K562 (cell line): Measurements from ENCODE around the gene HBG1. TPM values are rescaled to one million over a fixed set of nuclear protein-coding genes. Genes with fewer than 3 reads are reported as not detected.
A peak's percentile ranks its signal among the peaks of the same experiment; 100 is the strongest.

Source experiments
- ASH1L ChIP-seq: fragments of 450-650 bp; IDR thresholded peaks from 2 replicates; pipeline ENCODE4 v1.6.1; 2018; ENCODE audit warnings: borderline replicate concordance, mild to moderate bottlenecking, low read depth; ENCODE audit not compliant: partially characterized antibody
- CHD1 ChIP-seq: fragments of 200-600 bp; sonication (generic); IDR thresholded peaks from one replicate; pipeline ENCODE4 v1.6.1; 2012; ENCODE audit warnings: mild to moderate bottlenecking, moderate library complexity, low read length, inconsistent platforms
- CTCF ChIP-seq, 3 experiments: IDR thresholded peaks in 2 of 3; conservative IDR thresholded peaks in 1 of 3; 2 replicates each; pipeline ENCODE4 v1.5.1; 2011 to 2012; ENCODE audit warnings: low read length in 3 of 3, mild to moderate bottlenecking in 3 of 3, control low read depth in 2 of 3, improper control_type of control experiment in 1 of 3, inconsistent platforms in 1 of 3, low read depth in 1 of 3, mixed read lengths in 1 of 3, moderate library complexity in 1 of 3; ENCODE audit not compliant: insufficient read depth in 2 of 3
- EP300 ChIP-seq: IDR thresholded peaks from 2 replicates; pipeline ENCODE4 v1.6.1; 2012; ENCODE audit warnings: low read length, improper control_type of control experiment
- FOXO4 ChIP-seq: fragments of 450-650 bp; formaldehyde crosslinking; IDR thresholded peaks from 2 replicates; pipeline ENCODE4 v1.4.0; 2020; ENCODE audit warnings: mild to moderate bottlenecking, moderate library complexity
- HMG20A ChIP-seq: fragments of 450-650 bp; formaldehyde crosslinking; conservative IDR thresholded peaks from 2 replicates; pipeline ENCODE4 v1.4.0; 2020; ENCODE audit warnings: mild to moderate bottlenecking, mixed read lengths
- KAT2B ChIP-seq: IDR thresholded peaks from one replicate; pipeline ENCODE4 v1.6.1; 2012; ENCODE audit warnings: low read depth, mild to moderate bottlenecking, control low read depth, inconsistent platforms, low read length, moderate library complexity
- MCM7 ChIP-seq, 2 experiments: fragments of 450-650 bp; IDR thresholded peaks; 2 replicates each; pipeline ENCODE4 v1.6.1; 2016 to 2018
- MYBL2 ChIP-seq, 2 experiments: fragments of 450-650 bp in 1 of 2; sonication (generic) in 1 of 2; formaldehyde crosslinking in 1 of 2; IDR thresholded peaks; 2 replicates each; pipeline versions ENCODE4 v1.6.1 to v1.8.1; 2017 to 2022; ENCODE audit warnings: borderline replicate concordance in 1 of 2, inconsistent platforms in 1 of 2, low read depth in 1 of 2, mild to moderate bottlenecking in 1 of 2, missing genetic modification reagents in 1 of 2, moderate library complexity in 1 of 2
- POLR2AphosphoS2 ChIP-seq: IDR thresholded peaks from 2 replicates; pipeline ENCODE4 v1.6.1; 2012; ENCODE audit warnings: low read length, improper control_type of control experiment
- TEAD4 ChIP-seq, 2 experiments: sonication (generic) in 1 of 2; formaldehyde crosslinking in 1 of 2; IDR thresholded peaks; 2 replicates each; pipeline versions ENCODE4 v1.6.1 to v1.8.0; 2012 to 2022; ENCODE audit warnings: borderline replicate concordance in 1 of 2, inconsistent platforms in 1 of 2, low read length in 1 of 2, mild to moderate bottlenecking in 1 of 2, missing genetic modification reagents in 1 of 2
- ZBTB5 ChIP-seq: fragments of 450-650 bp; IDR thresholded peaks from 2 replicates; pipeline ENCODE4 v1.6.1; 2017; ENCODE audit warnings: antibody characterized with exemption
- ZNF133 ChIP-seq: fragments of 250-450 bp; sonication (Bioruptor Pico); IDR thresholded peaks from 2 replicates; pipeline ENCODE4 v1.4.0; 2020; ENCODE audit warnings: mild to moderate bottlenecking
- ZNF592 ChIP-seq: fragments of 450-650 bp; IDR thresholded peaks from 2 replicates; pipeline ENCODE4 v1.6.1; 2017; ENCODE audit warnings: antibody characterized with exemption, mild to moderate bottlenecking
- ZNF639 ChIP-seq, 2 experiments: fragments of 200-800 bp in 1 of 2; sonication (Bioruptor generic) in 1 of 2; sonication (generic) in 1 of 2; formaldehyde crosslinking in 1 of 2; IDR thresholded peaks in 1 of 2; conservative IDR thresholded peaks in 1 of 2; 2 replicates each; pipeline versions ENCODE4 v1.5.0 to v1.6.1; 2016 to 2020; ENCODE audit warnings: missing compliant biosample characterization in 1 of 2, missing genetic modification characterization in 1 of 2, missing genetic modification reagents in 1 of 2
- polyA plus RNA-seq, 8 experiments: library from polyadenylated mRNA; depleted of rRNA in 4 of 8; stranded (reverse) in 5 of 8; unstranded in 3 of 8; fragments of >200 nt; fragmentation: Nextera tagmentation in 2 of 8; fragmentation: Illumina TruSeq in 1 of 8; extraction: Ambion mirVana in 2 of 8; extraction: Trizol in 1 of 8; gene quantifications; 2 replicates each; pipeline versions ENCODE4 v1.2.1 to v1.2.3, GENCODE V29; 2011 to 2014; ENCODE audit warnings: inconsistent platforms in 1 of 8, missing spikeins in 1 of 8
- total RNA-seq, 7 experiments: library from RNA; depleted of rRNA in 6 of 7; stranded (reverse); fragments of >200 nt in 6 of 7; fragmentation: Illumina TruSeq in 2 of 7; extraction: Trizol in 2 of 7; gene quantifications; 2 replicates each; pipeline versions ENCODE4 v1.2.1 to v1.2.3, GENCODE V29; 2011 to 2021; ENCODE audit warnings: low replicate concordance in 1 of 7

The HBG1 gene
- total and polyA plus RNA-seq, 9 of the 15 experiments (the other 6 are each of a cell fraction or from before 2014, with no cell fraction given), result 1,066 to 16,338 (median 4,898) TPM

GRCh38 chr11:5297721-5298323 lies 48.2 kb upstream of the HBG1 start (continued):
- TF ChIP-seq KAT2B, result no peak
- TF ChIP-seq ZBTB5, result no peak
- no peak for TF ChIP-seq CHD1
- TF ChIP-seq POLR2AphosphoS2, result no peak
- TF ChIP-seq ZNF639 (CRISPR knock-in tag; conservative IDR thresholded peaks at IDR 0.05 in 1 of 2, IDR thresholded peaks at IDR 0.05 in 1 of 2), result no peak
- TF ChIP-seq HMG20A (CRISPR knock-in tag), result no peak
- no peak for TF ChIP-seq ZNF592
- TF ChIP-seq ZNF133 (CRISPR knock-in tag), result no peak
- TF ChIP-seq EP300, result peak; percentile 7; the same call in 1 of the 2 replicates
- TF ChIP-seq ASH1L, result no peak
- TF ChIP-seq TEAD4 (IDR thresholded peaks at IDR 0.05; ENCODE audit: low read length), result peak; percentile 42; the same call in 1 of the 2 replicates
- TF ChIP-seq TEAD4 (CRISPR knock-in tag; IDR thresholded peaks at IDR 0.05; ENCODE audit: borderline replicate concordance), result no peak
- TF ChIP-seq MYBL2 (IDR thresholded peaks at IDR 0.05; ENCODE audit: low read depth), result no peak
- TF ChIP-seq MYBL2 (CRISPR knock-in tag; IDR thresholded peaks at IDR 0.05; ENCODE audit: borderline replicate concordance), result no peak
- no peak for TF ChIP-seq MCM7 (IDR thresholded peaks at IDR 0.05)
- no peak for TF ChIP-seq FOXO4 (CRISPR knock-in tag)
- no peak for TF ChIP-seq CTCF (IDR thresholded peaks at IDR 0.05 in 2 of 3, conservative IDR thresholded peaks at IDR 0.05 in 1 of 3; ENCODE audit: insufficient read depth in 2 of 3, low read depth in 1 of 3, low read length in 3 of 3)
